ENCODE results near the gene CSMD2. TPM values are rescaled to one million over a fixed set of nuclear protein-coding genes. Genes with fewer than 3 reads are reported as not detected.

Gene CSMD2
- total RNA-seq, 4 donors from 2014 or later, result 0.16 to 1.00 (median 0.27) TPM; not detected in 1

DNA sequence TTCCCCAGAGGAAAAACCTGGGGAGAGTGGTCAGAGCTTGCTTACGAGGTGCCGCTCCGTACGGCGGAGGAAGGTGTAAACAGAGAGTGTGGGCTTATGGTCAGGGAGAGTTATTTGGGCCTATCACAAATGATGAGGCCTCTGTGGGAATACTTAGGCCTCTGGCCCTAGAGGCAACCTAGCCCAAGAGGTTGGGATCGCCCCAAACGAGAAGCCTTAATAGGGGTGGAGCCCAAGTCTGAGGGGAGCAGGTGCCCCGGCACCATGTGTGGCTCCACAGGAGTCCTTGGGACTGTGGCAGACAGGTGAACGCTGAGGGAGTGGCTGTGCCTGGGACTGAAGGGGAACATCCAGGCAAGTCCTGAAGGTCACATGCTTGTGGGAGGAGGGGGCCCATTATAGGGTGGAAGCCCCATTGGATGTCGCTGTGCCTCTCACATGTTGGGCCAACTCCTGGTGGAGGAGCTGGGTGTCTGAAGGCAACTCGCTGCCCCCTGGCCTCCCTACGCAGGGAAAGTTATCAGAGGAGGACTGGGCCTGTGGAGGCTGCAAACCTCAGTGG lies 557.5 kb downstream of the CSMD2 start:
- Histone ChIP-seq H3K4me1 (no peaks in the 10 kb centered on the region), H3K4me3 (no peak overlapping the region), H3K36me3 (no peaks in the 10 kb centered on the region), H3K27ac (no peak overlapping the region), H3K9me3 (no peaks in the 10 kb centered on the region), H3K27me3 (no peaks in the 10 kb centered on the region)
- intact Hi-C loops (cut with DNase I; ENCODE audit: low total_unique reads) (no loop called here), in situ Hi-C loops (cut with MboI; ENCODE audit: low pct_ligation_motif_present in 1 of 4, low pct_unique_long_range_greater_than_20kb in 1 of 4, low sequenced_read_pairs in 3 of 4) (no loop called here)
- 85 to 98% methylated on average over 5 to 12 of the region's 12 CpGs for WGBS, 2 donors (ENCODE audit: low coverage in 1 of 2)
- no peak for DNase-seq
- no peak for TF ChIP-seq POLR2AphosphoS5 (IDR thresholded peaks at IDR 0.05)
- TF ChIP-seq POLR2A (IDR thresholded peaks at IDR 0.05), result no peak
- no peak for TF ChIP-seq EP300 (IDR thresholded peaks at IDR 0.05; ENCODE audit: low read depth)
- TF ChIP-seq, protein P1, sequence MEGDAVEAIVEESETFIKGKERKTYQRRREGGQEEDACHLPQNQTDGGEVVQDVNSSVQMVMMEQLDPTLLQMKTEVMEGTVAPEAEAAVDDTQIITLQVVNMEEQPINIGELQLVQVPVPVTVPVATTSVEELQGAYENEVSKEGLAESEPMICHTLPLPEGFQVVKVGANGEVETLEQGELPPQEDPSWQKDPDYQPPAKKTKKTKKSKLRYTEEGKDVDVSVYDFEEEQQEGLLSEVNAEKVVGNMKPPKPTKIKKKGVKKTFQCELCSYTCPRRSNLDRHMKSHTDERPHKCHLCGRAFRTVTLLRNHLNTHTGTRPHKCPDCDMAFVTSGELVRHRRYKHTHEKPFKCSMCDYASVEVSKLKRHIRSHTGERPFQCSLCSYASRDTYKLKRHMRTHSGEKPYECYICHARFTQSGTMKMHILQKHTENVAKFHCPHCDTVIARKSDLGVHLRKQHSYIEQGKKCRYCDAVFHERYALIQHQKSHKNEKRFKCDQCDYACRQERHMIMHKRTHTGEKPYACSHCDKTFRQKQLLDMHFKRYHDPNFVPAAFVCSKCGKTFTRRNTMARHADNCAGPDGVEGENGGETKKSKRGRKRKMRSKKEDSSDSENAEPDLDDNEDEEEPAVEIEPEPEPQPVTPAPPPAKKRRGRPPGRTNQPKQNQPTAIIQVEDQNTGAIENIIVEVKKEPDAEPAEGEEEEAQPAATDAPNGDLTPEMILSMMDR (IDR thresholded peaks at IDR 0.05), result no peak

- intact Hi-C loops (cut with DNase I; ENCODE audit: low total_unique reads) (no loop called here), in situ Hi-C loops (cut with MboI; ENCODE audit: low pct_ligation_motif_present in 1 of 4, low pct_unique_long_range_greater_than_20kb in 1 of 4, low sequenced_read_pairs in 3 of 4) (no loop called here)
- 62 to 76% methylated on average over 5 to 9 of the region's 9 CpGs for WGBS, 2 donors (ENCODE audit: low coverage in 1 of 2)
- TF ChIP-seq, protein P1 (IDR thresholded peaks at IDR 0.05), result no peak
- no peak for TF ChIP-seq EP300 (IDR thresholded peaks at IDR 0.05; ENCODE audit: low read depth)
- TF ChIP-seq POLR2AphosphoS5 (IDR thresholded peaks at IDR 0.05), result no peak
- no peak for TF ChIP-seq POLR2A (IDR thresholded peaks at IDR 0.05)
- Histone ChIP-seq H3K9me3 (no peaks in the 10 kb centered on the region), H3K27me3 (no peaks in the 10 kb centered on the region), H3K4me3 (no peak overlapping the region), H3K36me3 (no peaks in the 10 kb centered on the region), H3K27ac (no peak overlapping the region), H3K4me1 (no peaks in the 10 kb centered on the region)
- no peak for DNase-seq
Measured at GRCh38 chr1:33606272-33606671, 558.8 kb downstream of the CSMD2 start.

DNA sequence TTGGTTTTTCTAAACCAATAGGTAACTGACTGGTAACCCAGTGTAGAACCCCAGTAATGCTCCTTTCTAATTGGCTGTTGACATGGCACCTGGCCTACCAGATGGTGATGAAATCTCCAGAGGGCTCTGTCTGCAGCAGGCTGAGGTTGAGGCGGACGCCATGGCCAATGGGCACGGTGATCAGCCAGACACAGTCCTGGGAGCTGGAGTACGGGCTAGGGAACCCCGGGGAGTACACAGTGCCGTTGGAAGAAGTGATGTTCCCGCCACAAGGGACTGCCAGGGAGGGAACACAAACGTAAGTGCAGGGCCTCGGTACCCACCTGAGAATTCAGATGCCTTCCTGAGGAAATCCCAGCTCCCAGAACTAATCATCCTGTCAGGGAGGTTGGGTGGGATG lies 562.8 kb downstream of the CSMD2 start:
- WGBS, 2 donors (ENCODE audit: low coverage in 1 of 2), result 92% methylated on average over 9 of the region's 9 CpGs; no CpG with 5 or more reads in 1 of the 2 donors
- Histone ChIP-seq H3K4me3 (no peak overlapping the region), H3K36me3 (no peaks in the 10 kb centered on the region), H3K4me1 (no peaks in the 10 kb centered on the region), H3K27me3 (no peaks in the 10 kb centered on the region), H3K27ac (no peak overlapping the region), H3K9me3 (no peaks in the 10 kb centered on the region)
- no peak for DNase-seq
- in situ Hi-C loops (cut with MboI; ENCODE audit: low pct_ligation_motif_present in 1 of 4, low pct_unique_long_range_greater_than_20kb in 1 of 4, low sequenced_read_pairs in 3 of 4) (no loop called here), intact Hi-C loops (cut with DNase I; ENCODE audit: low total_unique reads) (no loop called here)
- no peak for TF ChIP-seq POLR2AphosphoS5 (IDR thresholded peaks at IDR 0.05)
- no peak for TF ChIP-seq POLR2A (IDR thresholded peaks at IDR 0.05)
- TF ChIP-seq, protein P1 (IDR thresholded peaks at IDR 0.05), result no peak
- no peak for TF ChIP-seq EP300 (IDR thresholded peaks at IDR 0.05; ENCODE audit: low read depth)

- in situ Hi-C loops (cut with MboI; ENCODE audit: low pct_ligation_motif_present in 1 of 4, low pct_unique_long_range_greater_than_20kb in 1 of 4, low sequenced_read_pairs in 3 of 4) (no loop called here), intact Hi-C loops (cut with DNase I; ENCODE audit: low total_unique reads) (no loop called here)
- TF ChIP-seq, protein P1 (IDR thresholded peaks at IDR 0.05), result no peak
- TF ChIP-seq POLR2AphosphoS5 (IDR thresholded peaks at IDR 0.05), result no peak
- no peak for TF ChIP-seq EP300 (IDR thresholded peaks at IDR 0.05; ENCODE audit: low read depth)
- TF ChIP-seq POLR2A (IDR thresholded peaks at IDR 0.05), result no peak
- no peaks in the 10 kb centered on the region for H3K27me3 ChIP-seq
- H3K36me3 ChIP-seq, result no peaks in the 10 kb centered on the region
- DNase-seq, result no peak
- H3K4me3 ChIP-seq, result no peak overlapping the region
- no peak overlapping the region for H3K27ac ChIP-seq
- no peaks in the 10 kb centered on the region for H3K4me1 ChIP-seq
- WGBS, 2 donors (ENCODE audit: low coverage in 1 of 2), result 76% methylated on average over 2 of the region's 2 CpGs; no CpG with 5 or more reads in 1 of the 2 donors
- H3K9me3 ChIP-seq, result no peaks in the 10 kb centered on the region
Measured at GRCh38 chr1:33601751-33602150, 563.3 kb downstream of the CSMD2 start.

Data from transverse colon (tissue), 4 donors.